Trophoblast cell (in vitro differentiated cells and primary cell): ENCODE data around the gene ALK.

Source experiments
- DNase-seq, 2 donors: peaks; one replicate each; pipeline ENCODE4 v3.0.0-alpha.2; 2016
- H2AFZ ChIP-seq: 2 replicates; pipeline ENCODE4 v1.6.1; 2013; ENCODE audit warnings: low read length, moderate library complexity, mild to moderate bottlenecking; ENCODE audit not compliant: insufficient read depth, poor library complexity
- H2AK5ac ChIP-seq: 2 replicates; pipeline ENCODE4 v1.6.1; 2013; ENCODE audit warnings: mild to moderate bottlenecking, low read length
- H2BK120ac ChIP-seq: 2 replicates; pipeline ENCODE4 v1.6.1; 2013; ENCODE audit warnings: low read length, mild to moderate bottlenecking, moderate library complexity; ENCODE audit not compliant: insufficient read depth, poor library complexity
- H2BK12ac ChIP-seq: 2 replicates; pipeline ENCODE4 v1.6.1; 2013; ENCODE audit warnings: mild to moderate bottlenecking, low read length, moderate library complexity
- H2BK5ac ChIP-seq: 2 replicates; pipeline ENCODE4 v1.6.1; 2013; ENCODE audit warnings: low read length, low read depth, moderate library complexity, mild to moderate bottlenecking; ENCODE audit not compliant: poor library complexity
- H3K14ac ChIP-seq: 2 replicates; pipeline ENCODE4 v1.6.1; 2013; ENCODE audit warnings: mild to moderate bottlenecking, low read length
- H3K18ac ChIP-seq: 2 replicates; pipeline ENCODE4 v1.6.1; 2013; ENCODE audit warnings: mild to moderate bottlenecking, low read length
- H3K23ac ChIP-seq: 2 replicates; pipeline ENCODE4 v1.6.1; 2013; ENCODE audit warnings: low read length
- H3K27ac ChIP-seq: 2 replicates; pipeline ENCODE4 v1.5.1; 2013; ENCODE audit warnings: low read depth, mild to moderate bottlenecking, inconsistent platforms, low read length, moderate library complexity
- H3K27me3 ChIP-seq: 2 replicates; pipeline ENCODE4 v1.6.1; 2013; ENCODE audit warnings: inconsistent platforms, mild to moderate bottlenecking, low read length, moderate library complexity; ENCODE audit not compliant: insufficient read depth
- H3K36me3 ChIP-seq, 2 experiments: 1 replicate in 1 of 2; 2 replicates in 1 of 2; pipeline ENCODE4 v1.6.1; 2013; ENCODE audit warnings: low read length in 2 of 2, mild to moderate bottlenecking in 2 of 2, moderate library complexity in 1 of 2; ENCODE audit not compliant: insufficient read depth in 2 of 2, control insufficient read depth in 1 of 2
- H3K4ac ChIP-seq: 2 replicates; pipeline ENCODE4 v1.6.1; 2013; ENCODE audit warnings: low read depth, mild to moderate bottlenecking, low read length, moderate library complexity
- H3K4me1 ChIP-seq, 2 experiments: 1 replicate in 1 of 2; 2 replicates in 1 of 2; pipeline ENCODE4 v1.6.1; 2013; ENCODE audit warnings: low read length in 2 of 2, mild to moderate bottlenecking in 2 of 2, moderate library complexity in 1 of 2; ENCODE audit not compliant: insufficient read depth in 2 of 2, control insufficient read depth in 1 of 2
- H3K4me2 ChIP-seq: 2 replicates; pipeline ENCODE4 v1.6.1; 2013; ENCODE audit warnings: inconsistent platforms, mild to moderate bottlenecking, low read length, moderate library complexity
- H3K4me3 ChIP-seq: 2 replicates; pipeline ENCODE4 v1.5.1; 2013; ENCODE audit warnings: mild to moderate bottlenecking, low read depth, low read length, inconsistent platforms
- H3K79me1 ChIP-seq: one replicate; pipeline ENCODE4 v1.6.1; 2013; ENCODE audit warnings: low read length
- H3K79me2 ChIP-seq: 2 replicates; pipeline ENCODE4 v1.6.1; 2013; ENCODE audit warnings: low read length, mild to moderate bottlenecking; ENCODE audit not compliant: control insufficient read depth, insufficient read depth, poor library complexity
- H3K9ac ChIP-seq: 2 replicates; pipeline ENCODE4 v1.6.1; 2013; ENCODE audit warnings: mild to moderate bottlenecking, low read length
- H3K9me3 ChIP-seq: 2 replicates; pipeline ENCODE4 v1.6.1; 2013; ENCODE audit warnings: low read depth, mild to moderate bottlenecking, control low read depth, inconsistent platforms, low read length; ENCODE audit not compliant: insufficient read depth
- H4K12ac ChIP-seq: 2 replicates; pipeline ENCODE4 v1.6.1; 2013; ENCODE audit warnings: low read depth, mild to moderate bottlenecking, low read length, moderate library complexity
- H4K8ac ChIP-seq: 2 replicates; pipeline ENCODE4 v1.6.1; 2013; ENCODE audit warnings: low read depth, mild to moderate bottlenecking, low read length, moderate library complexity
- H4K91ac ChIP-seq: one replicate; pipeline ENCODE4 v1.6.1; 2013; ENCODE audit warnings: low read depth, mild to moderate bottlenecking, low read length, moderate library complexity
- WGBS: extraction: QIAGEN DNeasy Blood & Tissue Kit; methylation state at CpG from one replicate; pipeline ENCODE4 v1.1.7; 2013; ENCODE audit warnings: missing lambda C conversion rate; ENCODE audit not compliant: insufficient read length, insufficient coverage; ENCODE audit errors: extremely low coverage; 5-methylcytosine and 5-hydroxymethylcytosine counted together

Gene ALK

DNA sequence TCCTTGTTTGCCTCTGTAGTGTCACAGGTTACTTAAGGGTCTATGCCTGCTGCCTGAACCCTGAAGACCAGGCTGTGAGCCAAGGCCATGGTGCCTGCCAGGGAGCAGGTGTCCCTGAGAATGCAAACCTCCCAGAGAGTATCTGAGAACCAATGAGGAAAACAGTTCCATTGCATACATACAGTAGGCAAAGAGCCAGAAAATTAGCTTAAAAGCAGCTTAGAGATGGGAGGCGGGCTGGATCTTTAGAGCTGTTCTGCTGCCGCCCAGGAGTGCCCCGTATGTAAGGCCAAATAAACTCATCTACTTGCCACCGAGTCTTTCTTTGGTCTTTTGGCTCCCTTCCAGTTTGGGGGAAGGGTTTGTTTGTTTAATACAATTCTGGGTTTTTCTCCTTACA is 478.2 kb downstream of the ALK start:
- Histone ChIP-seq H3K9ac (no peak overlapping the region), H3K9me3 (peaks cover 3% of the 10 kb centered on the region), H4K8ac (no peak overlapping the region), H4K12ac (no peak overlapping the region), H3K36me3 (no peaks in the 10 kb centered on the region), H3K27me3 (no peaks in the 10 kb centered on the region), H3K4me2 (no peak overlapping the region), H3K4me3 (no peak overlapping the region), H3K79me1 (no peaks in the 10 kb centered on the region), H2AFZ (no peak overlapping the region), H2AK5ac (no peak overlapping the region), H2BK5ac (no peak overlapping the region), H3K79me2 (no peaks in the 10 kb centered on the region), H3K4me1 (peaks cover 2 to 3% of the 10 kb centered on the region in 2 experiments), H2BK12ac (no peak overlapping the region), H3K14ac (no peak overlapping the region), H3K4ac (no peak overlapping the region), H2BK120ac (no peak overlapping the region), H3K27ac (no peak overlapping the region), H3K23ac (no peak overlapping the region), H4K91ac (no peak overlapping the region), H3K18ac (no peak overlapping the region)
- WGBS = no CpG with 5 or more reads among the region's 4 CpGs
- DNase-seq = no peak

GRCh38 chr2:29440921-29441623 is 480.3 kb downstream of the ALK start:
- Histone ChIP-seq H3K23ac (no peak overlapping the region), H3K27ac (no peak overlapping the region)
- no CpG with 5 or more reads among the region's 6 CpGs for WGBS

GRCh38 chr2:29433920-29434319 is 487.5 kb downstream of the ALK start:
- Histone ChIP-seq H2AK5ac (no peak overlapping the region), H4K8ac (no peak overlapping the region), H3K4me2 (no peak overlapping the region), H4K12ac (no peak overlapping the region), H3K18ac (no peak overlapping the region), H3K4me1 (no peaks in the 10 kb centered on the region), H2BK12ac (no peak overlapping the region), H4K91ac (no peak overlapping the region), H3K36me3 (no peaks in the 10 kb centered on the region), H2BK5ac (no peak overlapping the region), H3K79me2 (no peaks in the 10 kb centered on the region), H3K14ac (no peak overlapping the region), H3K23ac (no peak overlapping the region), H3K27me3 (no peaks in the 10 kb centered on the region), H3K4ac (no peak overlapping the region), H3K79me1 (no peaks in the 10 kb centered on the region), H2BK120ac (no peak overlapping the region), H2AFZ (no peak overlapping the region), H3K9ac (no peak overlapping the region), H3K4me3 (no peak overlapping the region), H3K27ac (no peak overlapping the region), H3K9me3 (no peaks in the 10 kb centered on the region)
- no peak for DNase-seq
- no CpG with 5 or more reads among the region's 3 CpGs for WGBS

More at GRCh38 chr2:29440921-29441623, 480.3 kb downstream of the ALK start:
- Histone ChIP-seq H3K18ac (no peak overlapping the region), H4K8ac (no peak overlapping the region), H3K4me1 (peaks cover 2 to 3% of the 10 kb centered on the region in 2 experiments), H2AK5ac (no peak overlapping the region), H3K79me2 (no peaks in the 10 kb centered on the region), H3K27me3 (no peaks in the 10 kb centered on the region), H4K91ac (no peak overlapping the region), H3K9me3 (peaks cover 3% of the 10 kb centered on the region), H2BK5ac (no peak overlapping the region), H3K36me3 (no peaks in the 10 kb centered on the region), H3K4me2 (no peak overlapping the region), H4K12ac (no peak overlapping the region), H3K4me3 (no peak overlapping the region), H2AFZ (no peak overlapping the region), H3K79me1 (no peaks in the 10 kb centered on the region), H3K9ac (no peak overlapping the region), H3K4ac (no peak overlapping the region), H2BK12ac (no peak overlapping the region), H2BK120ac (no peak overlapping the region), H3K14ac (no peak overlapping the region)
- no peak for DNase-seq

DNA sequence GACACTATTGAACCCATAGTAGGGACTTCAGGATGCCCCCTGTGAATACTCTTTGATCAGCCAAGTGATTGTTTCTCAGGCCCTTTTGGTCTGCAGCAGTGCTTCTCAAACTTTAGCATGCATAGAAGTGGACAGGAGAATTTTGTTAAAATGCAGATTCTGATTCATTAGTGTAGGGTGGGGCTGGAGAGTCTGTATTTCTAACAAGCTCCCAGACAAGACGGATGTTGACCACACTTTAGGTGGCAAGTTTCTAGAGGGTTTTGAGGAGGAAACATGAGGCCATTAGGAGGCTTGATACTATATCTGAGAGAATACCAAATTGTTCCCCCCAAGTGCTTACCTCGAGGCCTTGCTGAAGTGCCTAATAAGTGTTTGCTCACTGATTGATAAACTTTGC is 488.3 kb downstream of the ALK start:
- H3K4ac ChIP-seq = no peak overlapping the region
- H2BK120ac ChIP-seq = no peak overlapping the region
- no peak overlapping the region for H3K27ac ChIP-seq
- H3K79me1 ChIP-seq = no peaks in the 10 kb centered on the region
- no peak overlapping the region for H3K14ac ChIP-seq
- H3K4me2 ChIP-seq = no peak overlapping the region
- no peaks in the 10 kb centered on the region for H3K36me3 ChIP-seq
- no peak overlapping the region for H4K91ac ChIP-seq
- no peak overlapping the region for H2BK12ac ChIP-seq
- H3K23ac ChIP-seq = no peak overlapping the region
- H4K8ac ChIP-seq = no peak overlapping the region
- H4K12ac ChIP-seq = no peak overlapping the region
- no peaks in the 10 kb centered on the region for H3K79me2 ChIP-seq
- H2AK5ac ChIP-seq = no peak overlapping the region
- no peak overlapping the region for H2AFZ ChIP-seq
- H3K27me3 ChIP-seq = no peaks in the 10 kb centered on the region
- no CpG with 5 or more reads among the region's 2 CpGs for WGBS
- no peak overlapping the region for H2BK5ac ChIP-seq
- no peak overlapping the region for H3K18ac ChIP-seq
- no peaks in the 10 kb centered on the region for H3K4me1 ChIP-seq
- no peak for DNase-seq
- no peak overlapping the region for H3K4me3 ChIP-seq
- no peaks in the 10 kb centered on the region for H3K9me3 ChIP-seq
- H3K9ac ChIP-seq = no peak overlapping the region
